ENCODE measurements around the gene GPR37L1.

GRCh38 chr1:202146993-202147392 lies 24.3 kb downstream of the GPR37L1 start:
- no peak for TF ChIP-seq TAF1 (IDR thresholded peaks at IDR 0.05; ENCODE audit: low read depth)
- no peak for TF ChIP-seq CEBPB (IDR thresholded peaks at IDR 0.05)
- TF ChIP-seq MAX (IDR thresholded peaks at IDR 0.05), result no peak
- no peak for TF ChIP-seq TCF12 (IDR thresholded peaks at IDR 0.05; ENCODE audit: low read depth)
- no peak for TF ChIP-seq RAD21 (IDR thresholded peaks at IDR 0.05; ENCODE audit: low read depth)
- no peak for TF ChIP-seq CREB1 (IDR thresholded peaks at IDR 0.05; ENCODE audit: low read depth)
